CD4-positive, alpha-beta T cell (primary cell): ENCODE data around the gene NHLRC3. TPM values are rescaled to one million over a fixed set of nuclear protein-coding genes. Genes with fewer than 3 reads are reported as not detected.

Experiments used
- ATAC-seq: fragments of 200-7000 bp; cut with Tn5 transposase; one replicate; pipeline ENCODE4 v1.10.0; 2022; ENCODE audit warnings: mild to moderate bottlenecking; ENCODE audit not compliant: poor library complexity
- CTCF ChIA-PET: fragments of 350-600 bp; sonication (Branson Sonifier 250); formaldehyde crosslinking; loops from one replicate; lab custom pipeline; 2021; ENCODE audit warnings: antibody characterized with exemption, inconsistent platforms; lab: Charles Lee
- POLR2A ChIA-PET: fragments of 350-600 bp; sonication (Branson Sonifier 250); formaldehyde crosslinking; loops from one replicate; lab custom pipeline; 2021; ENCODE audit warnings: antibody characterized with exemption, inconsistent platforms; lab: Charles Lee
- DNase-seq, 14 experiments: peaks; one replicate each; pipeline ENCODE4 v3.0.0-alpha.2; 2013 to 2020; ENCODE audit warnings: mixed read lengths in 2 of 14
- H3K27ac ChIP-seq, 2 donors: one replicate each; pipeline versions ENCODE4 v1.5.1 to v1.7.0; 2013; ENCODE audit warnings: low read length in 2 of 2, low read depth in 1 of 2, mild to moderate bottlenecking in 1 of 2
- H3K27me3 ChIP-seq, 2 experiments: 1 replicate in 1 of 2; 2 replicates in 1 of 2; pipeline versions ENCODE4 v1.6.1 to v1.7.0; 2013; ENCODE audit warnings: low read length in 2 of 2, control low read depth in 1 of 2, mild to moderate bottlenecking in 1 of 2, moderate library complexity in 1 of 2; ENCODE audit not compliant: insufficient read depth in 2 of 2, control insufficient read depth in 1 of 2
- H3K36me3 ChIP-seq: one replicate; pipeline ENCODE4 v1.6.1; 2013; ENCODE audit warnings: low read length, control low read depth; ENCODE audit not compliant: insufficient read depth
- H3K4me1 ChIP-seq: one replicate; pipeline ENCODE4 v1.6.1; 2013; ENCODE audit warnings: low read length, control low read depth; ENCODE audit not compliant: insufficient read depth
- H3K4me3 ChIP-seq: one replicate; pipeline ENCODE4 v1.5.1; 2013; ENCODE audit warnings: mild to moderate bottlenecking, low read length, moderate library complexity
- H3K9me3 ChIP-seq, 2 experiments: 1 replicate in 1 of 2; 2 replicates in 1 of 2; pipeline versions ENCODE4 v1.6.1 to v1.7.0; 2013; ENCODE audit warnings: low read length in 2 of 2, mild to moderate bottlenecking in 2 of 2, control low read depth in 1 of 2, moderate library complexity in 1 of 2; ENCODE audit not compliant: control insufficient read depth in 1 of 2, insufficient read depth in 1 of 2
- H3K27ac Mint-ChIP-seq: one replicate; pipeline ENCODE4 v1.8.0; 2020; ENCODE audit warnings: mixed read lengths
- H3K27me3 Mint-ChIP-seq: one replicate; pipeline ENCODE4 v1.8.0; 2021; ENCODE audit warnings: mixed read lengths
- H3K36me3 Mint-ChIP-seq: one replicate; pipeline ENCODE4 v1.8.0; 2021; ENCODE audit warnings: low read depth, mixed read lengths
- H3K4me1 Mint-ChIP-seq: one replicate; pipeline ENCODE4 v1.8.0; 2021; ENCODE audit warnings: low read depth, mixed read lengths
- H3K4me3 Mint-ChIP-seq: one replicate; pipeline ENCODE4 v1.8.0; 2020; ENCODE audit warnings: mild to moderate bottlenecking, mixed read lengths
- H3K9me3 Mint-ChIP-seq: one replicate; pipeline ENCODE4 v1.8.0; 2020; ENCODE audit warnings: mixed read lengths
- CTCF ChIP-seq: fragments of 200-600 bp; IDR thresholded peaks from one replicate; pipeline ENCODE4 v1.8.0; 2022; ENCODE audit warnings: antibody characterized with exemption, mild to moderate bottlenecking
- intact Hi-C, 2 experiments: fragments of 100-400 bp; cut with DNase I in 1 of 2; cut with micrococcal nuclease in 1 of 2; formaldehyde crosslinking; loops; one replicate each; pipeline versions ENCODE4 v1.15.1 to v1.9.0; 2023 to 2025; cut with DNase I, micrococcal nuclease
- total RNA-seq, 174 experiments: library from RNA in 2 of 174; stranded (reverse) in 2 of 174; gene quantifications; one replicate each; pipeline ENCODE4 v1.2.3 and lab custom pipeline; 2021 to 2026

NHLRC3 gene
- total RNA-seq, 2 experiments from 2014 or later: 3.9 to 5.9 TPM

GRCh38 chr13:39020853-39021462 lies 17.3 kb upstream of the NHLRC3 start:
- no peak overlapping the region for H3K4me3 ChIP-seq
- H3K27ac Mint-ChIP-seq: no peak overlapping the region
- H3K9me3 ChIP-seq: no peaks in the 10 kb centered on the region
- H3K36me3 ChIP-seq: peaks cover 72% of the 10 kb centered on the region
- peaks cover 88% of the 10 kb centered on the region for H3K36me3 Mint-ChIP-seq
- CTCF ChIA-PET: no interaction called here
- POLR2A ChIA-PET: no interaction called here
- no peaks in the 10 kb centered on the region for H3K4me1 ChIP-seq
- H3K4me3 Mint-ChIP-seq: no peak overlapping the region
- ATAC-seq: no peak
- H3K9me3 Mint-ChIP-seq: no peaks in the 10 kb centered on the region
- no peak for DNase-seq
- intact Hi-C loops: no loop called here
- H3K27ac ChIP-seq: no peak overlapping the region
- H3K27me3 ChIP-seq: no peaks in the 10 kb centered on the region
- no peak for TF ChIP-seq CTCF
- no peaks in the 10 kb centered on the region for H3K27me3 Mint-ChIP-seq
- no peaks in the 10 kb centered on the region for H3K4me1 Mint-ChIP-seq

- TF ChIP-seq CTCF: no peak
- CTCF ChIA-PET: interaction anchor here (0.6 kb wide), 1 partner anchor 358 kb away, joined by 3 read pairs; no protein-coding TSS in a partner anchor
- Mint-ChIP-seq H3K36me3 (peaks cover 91% of the 10 kb centered on the region), H3K27ac (no peak overlapping the region), H3K4me3 (no peak overlapping the region), H3K9me3 (no peaks in the 10 kb centered on the region), H3K4me1 (no peaks in the 10 kb centered on the region), H3K27me3 (no peaks in the 10 kb centered on the region)
- H3K4me3 ChIP-seq: no peak overlapping the region
- H3K27me3 ChIP-seq: no peaks in the 10 kb centered on the region
- H3K9me3 ChIP-seq: no peaks in the 10 kb centered on the region
- H3K27ac ChIP-seq: no peak overlapping the region
- H3K36me3 ChIP-seq: peaks cover 72% of the 10 kb centered on the region
- no peaks in the 10 kb centered on the region for H3K4me1 ChIP-seq
- no peak for DNase-seq
- POLR2A ChIA-PET: no interaction called here
- intact Hi-C loops: no loop called here
- ATAC-seq: no peak
These were observed 14.9 kb upstream of the NHLRC3 start for GRCh38 chr13:39023316-39023715.

GRCh38 chr13:39023761-39024160 lies 14.5 kb upstream of the NHLRC3 start:
- POLR2A ChIA-PET: no interaction called here
- Histone ChIP-seq H3K4me3 (no peak overlapping the region), H3K9me3 (no peaks in the 10 kb centered on the region), H3K27ac (no peak overlapping the region), H3K36me3 (peaks cover 76% of the 10 kb centered on the region), H3K27me3 (no peaks in the 10 kb centered on the region), H3K4me1 (no peaks in the 10 kb centered on the region)
- Mint-ChIP-seq H3K4me1 (no peaks in the 10 kb centered on the region), H3K4me3 (no peak overlapping the region), H3K27me3 (no peaks in the 10 kb centered on the region), H3K27ac (no peak overlapping the region), H3K9me3 (no peaks in the 10 kb centered on the region), H3K36me3 (peaks cover 86% of the 10 kb centered on the region)
- DNase-seq (no peak), ATAC-seq (no peak)
- TF ChIP-seq CTCF: no peak
- CTCF ChIA-PET: interaction anchor here (0.6 kb wide), 1 partner anchor 358 kb away, joined by 3 read pairs; no protein-coding TSS in a partner anchor
- intact Hi-C loops: no loop called here
